GM12878 (cell line): ENCODE measurements around the gene PRCC. TPM values are rescaled to one million over a fixed set of nuclear protein-coding genes. Genes with fewer than 3 reads are reported as not detected.

Experiments
- ATAC-seq: fragments of 200-7000 bp; cut with Tn5 transposase; 3 replicates; pipeline ENCODE4 v1.9.1; 2020; ENCODE audit warnings: mild to moderate bottlenecking, moderate library complexity
- BruUV-seq: library from RNA; stranded (reverse); fragments of 400-500 nt; replicated peaks from 2 replicates; lab custom pipeline; 2021; lab: Mats Ljungman, UMichigan
- CTCF ChIA-PET: fragments of 300-600 bp; sonication (Branson Sonifier 250); formaldehyde crosslinking; extraction: SDS; loops from one replicate; lab custom pipeline; 2021; ENCODE audit warnings: inconsistent platforms; lab: Yijun Ruan, JAX
- POLR2A ChIA-PET: fragments of 350-600 bp; formaldehyde crosslinking; extraction: SDS; loops from one replicate; lab custom pipeline; 2021; ENCODE audit warnings: inconsistent platforms; lab: Charles Lee
- RAD21 ChIA-PET: fragments of 300-600 bp; sonication (Branson Sonifier 250); formaldehyde crosslinking; loops from one replicate; lab custom pipeline; 2023; ENCODE audit warnings: antibody characterized with exemption; ENCODE audit not compliant: unreplicated experiment; lab: Charles Lee
- SMC1A ChIA-PET: fragments of 300-600 bp; sonication (Branson Sonifier 250); formaldehyde crosslinking; loops from one replicate; lab custom pipeline; 2023; ENCODE audit not compliant: unreplicated experiment, uncharacterized antibody; lab: Charles Lee
- DNase-seq: peaks from one replicate; pipeline ENCODE4 v3.0.0-alpha.2; 2011; ENCODE audit warnings: low read depth, low spot score
- FAIRE-seq: peaks from 3 replicates; lab custom pipeline; 2011; peaks lifted over from hg19 to GRCh38; lab: Jason Lieb, UNC
- H2AFZ ChIP-seq: 2 replicates; pipeline ENCODE4 v1.6.0; 2011; ENCODE audit warnings: low read depth, low read length, control low read depth; ENCODE audit not compliant: control insufficient read depth
- H3K27ac ChIP-seq: 2 replicates; pipeline ENCODE4 v1.5.1; 2011; ENCODE audit warnings: control low read depth; ENCODE audit not compliant: control insufficient read depth, insufficient read depth
- H3K27me3 ChIP-seq, 2 experiments: replicated peaks in 1 of 2; 2 replicates each; pipeline versions ENCODE4 v1.6.0 to v1.6.1; 2011; ENCODE audit warnings: low read length in 1 of 2; ENCODE audit not compliant: control insufficient read depth in 2 of 2, insufficient read depth in 2 of 2
- H3K36me3 ChIP-seq, 2 experiments: 2 replicates each; pipeline ENCODE4 v1.5.1; 2011; ENCODE audit warnings: low read length in 1 of 2; ENCODE audit not compliant: control insufficient read depth in 2 of 2, insufficient read depth in 2 of 2
- H3K4me1 ChIP-seq: 2 replicates; pipeline ENCODE4 v1.6.1; 2011; ENCODE audit warnings: mild to moderate bottlenecking, low read length, moderate library complexity, mixed read lengths; ENCODE audit not compliant: control insufficient read depth, insufficient read depth
- H3K4me2 ChIP-seq: 2 replicates; pipeline ENCODE4 v1.6.0; 2011; ENCODE audit warnings: control low read depth; ENCODE audit not compliant: control insufficient read depth, insufficient read depth
- H3K4me3 ChIP-seq: fragments of 200-600 bp; sonication (generic); 2 replicates; pipeline ENCODE4 v1.5.1; 2016
- H3K79me2 ChIP-seq: 2 replicates; pipeline ENCODE4 v1.6.0; 2011; ENCODE audit warnings: low read length; ENCODE audit not compliant: control insufficient read depth, insufficient read depth
- H3K9ac ChIP-seq: 2 replicates; pipeline ENCODE4 v1.8.0; 2011; ENCODE audit warnings: low read length, control low read depth, mixed read lengths; ENCODE audit not compliant: control insufficient read depth, insufficient read depth
- H3K9me3 ChIP-seq: replicated peaks from 3 replicates; pipeline ENCODE4 v1.5.1; 2011; ENCODE audit warnings: mild to moderate bottlenecking, low read length; ENCODE audit not compliant: control insufficient read depth, insufficient read depth
- H4K20me1 ChIP-seq: 2 replicates; pipeline ENCODE4 v1.6.0; 2011; ENCODE audit not compliant: control insufficient read depth, insufficient read depth
- BMI1 ChIP-seq: fragments of 450-650 bp; IDR thresholded peaks from 2 replicates; pipeline ENCODE4 v1.6.1; 2016; ENCODE audit warnings: mild to moderate bottlenecking, moderate library complexity, borderline replicate concordance
- ETV6 ChIP-seq, 2 experiments: fragments of 450-650 bp in 1 of 2; IDR thresholded peaks in 1 of 2; conservative IDR thresholded peaks in 1 of 2; 2 replicates each; pipeline ENCODE4 v1.6.1; 2014; ENCODE audit warnings: antibody characterized with exemption in 1 of 2, borderline replicate concordance in 1 of 2, low read depth in 1 of 2, mild to moderate bottlenecking in 1 of 2, moderate library complexity in 1 of 2
- NR2F1 ChIP-seq: fragments of 450-650 bp; conservative IDR thresholded peaks from 2 replicates; pipeline ENCODE4 v1.6.1; 2017; ENCODE audit warnings: mild to moderate bottlenecking
- ZNF24 ChIP-seq: fragments of 450-650 bp; IDR thresholded peaks from 2 replicates; pipeline ENCODE4 v1.6.1; 2017; ENCODE audit warnings: antibody characterized with exemption, mild to moderate bottlenecking
- WGBS: methylation state at CpG from one replicate; pipeline ENCODE4 v1.1.6; 2016; ENCODE audit warnings: low lambda C conversion rate; ENCODE audit not compliant: insufficient replicate concordance, insufficient coverage; ENCODE audit errors: missing lambda C conversion rate; 5-methylcytosine and 5-hydroxymethylcytosine counted together
- in situ Hi-C: fragments of 300-500 bp; cut with MboI; formaldehyde crosslinking; loops from 9 replicates; pipeline ENCODE4 v1.14.3; 2018; ENCODE audit warnings: mixed read lengths
- intact Hi-C: fragments of 100-400 bp; cut with micrococcal nuclease; formaldehyde crosslinking; loops from one replicate; pipeline ENCODE4 v1.14.2; 2022; ENCODE audit not compliant: unreplicated experiment
- polyA plus RNA-seq, 11 experiments: library from polyadenylated mRNA; depleted of rRNA in 4 of 11; unstranded in 6 of 11; stranded (reverse) in 5 of 11; fragments of >200 nt; fragmentation: Nextera tagmentation in 4 of 11; fragmentation: Illumina TruSeq in 1 of 11; extraction: Ambion mirVana in 4 of 11; extraction: Trizol in 1 of 11; gene quantifications; 1 replicate in 1 of 11; 2 replicates in 10 of 11; pipeline versions ENCODE4 v1.2.1 to v1.2.3, GENCODE V29; 2011 to 2016; ENCODE audit warnings: inconsistent platforms in 2 of 11, missing spikeins in 2 of 11, low read depth in 1 of 11
- total RNA-seq, 4 experiments: library from RNA; depleted of rRNA in 3 of 4; stranded (reverse); fragments of >200 nt in 3 of 4; fragmentation: Illumina TruSeq in 1 of 4; extraction: Trizol in 1 of 4; gene quantifications; 2 replicates each; pipeline versions ENCODE4 v1.2.1 to v1.2.3, GENCODE V29; 2013 to 2021

Gene PRCC
- total and polyA plus RNA-seq, 10 of the 15 experiments (the other 5 are each of a cell fraction or from before 2014, with no cell fraction given) = 23.8 to 132 (median 63.1) TPM

- peaks cover 3 to 4% of the 10 kb centered on the region in 2 experiments; a peak in 3 of 4 replicates for H3K36me3 ChIP-seq
- SMC1A ChIA-PET = interaction anchor here (1.2 to 2.3 kb wide), 2 partner anchors 11 to 54 kb away, joined by 3 to 10 read pairs; partner anchors contain the start of gene NTRK1
- H3K4me2 ChIP-seq = no peak overlapping the region
- no peak for ATAC-seq
- no peaks in the 10 kb centered on the region for H3K9me3 ChIP-seq
- H3K27me3 ChIP-seq = no peaks in the 10 kb centered on the region
- TF ChIP-seq ZNF24 (no peak), ETV6 (conservative IDR thresholded peaks at IDR 0.05 in 1 of 2, IDR thresholded peaks at IDR 0.05 in 1 of 2; ENCODE audit: borderline replicate concordance in 1 of 2, low read depth in 1 of 2) (no peak), NR2F1 (no peak), BMI1 (no peak)
- TF ChIP-seq, all 136 proteins: peak for 0
- ChIA-PET RAD21 (interaction anchor here (0.9 to 4.4 kb wide), 3 partner anchors 25 to 39 kb away, joined by 3 to 22 read pairs (median 3); partner anchors contain the start of gene PRCC), POLR2A (no interaction called here), CTCF (interaction anchor here (1.2 to 8.5 kb wide), 6 partner anchors 9 to 116 kb away, joined by 3 to 60 read pairs (median 6); partner anchors contain the start of gene NTRK1)
- Histone ChIP-seq H3K4me3 (no peak overlapping the region), H3K9ac (no peak overlapping the region), H3K27ac (no peak overlapping the region), H3K79me2 (no peaks in the 10 kb centered on the region), H4K20me1 (no peaks in the 10 kb centered on the region), H2AFZ (no peak overlapping the region), H3K4me1 (peaks cover 18% of the 10 kb centered on the region)
- FAIRE-seq (no peak), DNase-seq (no peak)
- no TSS peak for BruUV-seq
- intact Hi-C loops = no loop called here
- WGBS = 95% methylated on average over 3 of the region's 3 CpGs
- in situ Hi-C loops = no loop called here
Measured at GRCh38 chr1:156805766-156806511, 38.6 kb downstream of the PRCC start.
